Panc1 (cell line): Measurements from ENCODE around the gene CPA5. TPM values are rescaled to one million over a fixed set of nuclear protein-coding genes. Genes with fewer than 3 reads are reported as not detected.

Experiments
- ATAC-seq: fragments of 200-7000 bp; cut with Tn5 transposase; 2 replicates; pipeline ENCODE4 v1.9.1; 2020; ENCODE audit warnings: mild to moderate bottlenecking, moderate library complexity
- BruUV-seq: library from RNA; stranded (reverse); fragments of 400-500 nt; replicated peaks from 2 replicates; lab custom pipeline; 2021; lab: Mats Ljungman, UMichigan
- CTCF ChIA-PET: fragments of 300-600 bp; sonication (Branson Sonifier 250); formaldehyde crosslinking; loops from one replicate; lab custom pipeline; 2022; ENCODE audit warnings: antibody characterized with exemption; lab: Charles Lee
- POLR2A ChIA-PET: fragments of 300-600 bp; sonication (Branson Sonifier 250); formaldehyde crosslinking; loops from one replicate; lab custom pipeline; 2022; ENCODE audit warnings: antibody characterized with exemption; lab: Charles Lee
- DNase-seq: peaks from one replicate; pipeline ENCODE4 v3.0.0-alpha.2; 2010; ENCODE audit warnings: low read depth, low spot score
- H3K27ac ChIP-seq: 2 replicates; pipeline ENCODE4 v1.5.1; 2011; ENCODE audit warnings: mild to moderate bottlenecking, low read length, inconsistent platforms
- H3K27me3 ChIP-seq: fragments of 200-500 bp; sonication (Bioruptor generic); 2 replicates; pipeline ENCODE4 v1.6.0; 2014; ENCODE audit warnings: low read length, inconsistent platforms; ENCODE audit not compliant: control insufficient read depth, insufficient read depth
- H3K36me3 ChIP-seq: fragments of 200-500 bp; sonication (Bioruptor generic); 2 replicates; pipeline ENCODE4 v1.5.1; 2014; ENCODE audit warnings: inconsistent platforms, mild to moderate bottlenecking, low read length, moderate library complexity; ENCODE audit not compliant: control insufficient read depth, insufficient read depth
- H3K4me1 ChIP-seq: 2 replicates; pipeline ENCODE4 v1.5.1; 2011; ENCODE audit warnings: inconsistent platforms, mild to moderate bottlenecking, low read length, moderate library complexity; ENCODE audit not compliant: control insufficient read depth, insufficient read depth
- H3K4me3 ChIP-seq, 2 experiments: 2 replicates each; pipeline ENCODE4 v1.5.1; 2011 to 2012; ENCODE audit warnings: low read depth in 2 of 2, low read length in 2 of 2, mild to moderate bottlenecking in 2 of 2, inconsistent platforms in 1 of 2, moderate library complexity in 1 of 2
- H3K9me3 ChIP-seq: fragments of 200-500 bp; sonication (Bioruptor generic); 2 replicates; pipeline ENCODE4 v1.5.1; 2014; ENCODE audit warnings: low read depth, mild to moderate bottlenecking, inconsistent platforms, low read length, moderate library complexity; ENCODE audit not compliant: control insufficient read depth, insufficient read depth
- CTCF ChIP-seq: fragments of 450-650 bp; IDR thresholded peaks from 2 replicates; pipeline ENCODE4 v1.5.1; 2017; ENCODE audit warnings: mild to moderate bottlenecking
- POLR2AphosphoS5 ChIP-seq: IDR thresholded peaks from 2 replicates; pipeline ENCODE4 v1.6.1; 2012; ENCODE audit warnings: mild to moderate bottlenecking, low read depth, low read length, moderate library complexity
- REST ChIP-seq, 2 experiments: IDR thresholded peaks; 2 replicates each; pipeline ENCODE4 v1.6.1; 2011 to 2012; ENCODE audit warnings: low read depth in 2 of 2, control low read depth in 1 of 2, low read length in 1 of 2, mild to moderate bottlenecking in 1 of 2, moderate library complexity in 1 of 2; ENCODE audit not compliant: insufficient read depth in 1 of 2
- SIN3A ChIP-seq: IDR thresholded peaks from 2 replicates; pipeline ENCODE4 v1.6.1; 2012; ENCODE audit warnings: low read depth, mild to moderate bottlenecking, low read length, moderate library complexity, borderline replicate concordance; ENCODE audit not compliant: insufficient read depth
- TCF7L2 ChIP-seq: IDR thresholded peaks from 2 replicates; pipeline ENCODE4 v1.6.1; 2011; ENCODE audit warnings: mild to moderate bottlenecking, low read depth, low read length, inconsistent platforms
- in situ Hi-C: cut with HindIII; loops from 2 replicates; pipeline ENCODE4 v1.10.0; 2016; ENCODE audit warnings: low sequenced_read_pairs, low pct_unique_long_range_greater_than_20kb
- intact Hi-C: fragments of 100-400 bp; cut with micrococcal nuclease; formaldehyde crosslinking; loops from one replicate; pipeline ENCODE4 v1.10.0; 2022; ENCODE audit not compliant: unreplicated experiment
- total RNA-seq: library from RNA; stranded (reverse); gene quantifications from one replicate; pipeline ENCODE4 v1.2.1, GENCODE V29; 2021; ENCODE audit not compliant: unreplicated experiment

The CPA5 gene
- total RNA-seq, 1 experiment from 2014 or later = not detected

GRCh38 chr7:130379921-130380860, 35.6 kb downstream of the CPA5 start, which contains the start of gene CPA1:
TSS of gene CPA1 (plus strand) at chr7:130380494. CDS start at chr7:130380521, 27 bp downstream.
- no peak for TF ChIP-seq TCF7L2
- TF ChIP-seq CTCF = no peak
- TF ChIP-seq POLR2AphosphoS5 = no peak
- TF ChIP-seq REST (IDR thresholded peaks at IDR 0.05; ENCODE audit: insufficient read depth in 1 of 2, low read depth in 2 of 2, low read length in 1 of 2) = no peak
- no peak for TF ChIP-seq SIN3A
- intact Hi-C loops (loop anchor here (10.0 kb wide), 1 partner anchor 305 kb away; the partner anchor contains the start of gene KLHDC10), in situ Hi-C loops (no loop called here)
- POLR2A ChIA-PET = no interaction called here
- Histone ChIP-seq H3K36me3 (no peaks in the 10 kb centered on the region), H3K9me3 (no peaks in the 10 kb centered on the region), H3K4me1 (no peaks in the 10 kb centered on the region), H3K27ac (no peak within 1 kb of the TSS), H3K27me3 (no peaks in the 10 kb centered on the region), H3K4me3 (no peak within 1 kb of the TSS)
- no peak for DNase-seq
- BruUV-seq = no TSS peak
- CTCF ChIA-PET = no interaction called here
- ATAC-seq = peak; percentile 26; the same call in 1 of the 2 replicates

- Histone ChIP-seq H3K4me3 (no peak overlapping the region), H3K36me3 (no peaks in the 10 kb centered on the region), H3K9me3 (no peaks in the 10 kb centered on the region), H3K4me1 (no peaks in the 10 kb centered on the region), H3K27ac (no peak overlapping the region), H3K27me3 (no peaks in the 10 kb centered on the region)
- TF ChIP-seq POLR2AphosphoS5 (no peak), CTCF (no peak), SIN3A (no peak), REST (IDR thresholded peaks at IDR 0.05; ENCODE audit: insufficient read depth in 1 of 2, low read depth in 2 of 2, low read length in 1 of 2) (no peak), TCF7L2 (no peak)
- DNase-seq (no peak), ATAC-seq (no peak)
- in situ Hi-C loops (no loop called here), intact Hi-C loops (loop anchor here (10.0 kb wide), 1 partner anchor 306 kb away; the partner anchor contains the start of gene KLHDC10)
- ChIA-PET POLR2A (no interaction called here), CTCF (no interaction called here)
- no TSS peak for BruUV-seq
Measured at GRCh38 chr7:130380861-130381455, 36.3 kb downstream of the CPA5 start.
